Measurements from ENCODE around the gene LILRA6.

Gene LILRA6

DNA sequence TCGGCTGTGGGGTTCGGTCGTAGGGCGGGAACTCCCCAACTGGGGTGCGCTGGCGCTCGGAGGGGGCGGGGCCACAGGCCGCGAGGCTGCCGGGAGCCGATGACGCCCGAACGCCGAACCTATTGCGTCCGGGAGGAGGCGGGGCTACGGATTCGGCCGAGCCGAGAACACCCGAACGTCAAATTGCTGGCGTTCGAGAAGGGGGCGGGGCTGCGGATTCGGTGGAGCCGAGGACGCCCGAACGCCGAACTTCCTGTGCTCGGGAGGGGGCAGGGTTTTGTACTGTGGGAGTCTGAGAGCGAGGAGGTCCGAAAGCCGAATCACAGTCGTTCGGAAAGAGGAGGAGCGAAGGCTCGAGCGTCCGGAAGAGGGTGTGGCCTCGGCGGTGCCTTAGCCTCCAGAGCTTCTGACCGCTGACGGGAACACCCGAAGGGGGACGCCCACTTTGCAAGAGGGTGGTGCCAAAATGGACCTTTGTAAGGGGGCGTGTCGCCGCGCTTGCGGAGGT, 52.0 kb downstream of the LILRA6 start:
- no peak for TF ChIP-seq ZNF274 (IDR thresholded peaks at IDR 0.05; ENCODE audit: low read depth, low read length)
- H3K4me3 ChIP-seq (ENCODE audit: low read length): peak overlapping the region; percentile 69; the same call in 1 of the 2 replicates

DNA sequence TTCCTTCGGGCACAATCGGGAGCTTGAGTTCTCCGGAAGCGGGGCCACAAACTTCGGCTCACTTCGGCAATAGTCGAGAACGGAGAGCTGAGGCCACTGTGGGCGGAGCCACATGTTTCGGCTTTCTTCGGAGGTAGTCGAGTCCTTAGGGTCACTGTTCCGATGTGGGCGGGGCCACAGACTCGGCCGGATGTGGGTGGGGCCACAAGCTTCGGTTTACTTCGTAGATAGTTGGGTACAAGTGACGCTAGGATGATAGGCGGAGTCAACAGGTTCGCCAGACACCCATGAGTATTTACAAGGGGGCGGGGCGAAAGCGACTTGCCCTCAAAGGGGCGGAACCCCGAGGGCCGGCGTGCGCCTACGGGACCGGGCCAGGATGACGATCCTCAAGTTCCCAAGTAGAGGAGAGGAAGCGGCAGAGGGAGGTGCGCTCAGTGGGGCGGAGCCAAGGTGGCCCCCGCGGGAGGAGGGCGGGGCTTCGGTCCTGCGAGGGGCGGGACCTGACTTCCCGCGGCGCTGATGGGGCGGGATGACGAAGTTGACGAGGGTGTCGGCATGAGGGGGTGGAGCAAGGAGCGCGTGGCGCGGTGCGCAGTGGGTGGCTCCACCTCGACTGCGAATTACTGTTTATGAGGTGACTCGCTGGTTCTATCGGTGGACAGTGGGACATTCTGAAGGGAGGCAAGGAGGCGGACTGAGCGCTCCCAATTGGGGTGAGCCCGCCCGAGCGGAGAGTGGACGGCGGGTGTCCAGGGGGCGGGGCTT, 52.7 kb downstream of the LILRA6 start:
- TF ChIP-seq ZNF274 (IDR thresholded peaks at IDR 0.05; ENCODE audit: low read depth, low read length): no peak
- H3K4me3 ChIP-seq (ENCODE audit: low read length): peak overlapping the region; percentile 65; the same call in 1 of the 2 replicates

GRCh38 chr19:54189145-54189734, 53.4 kb downstream of the LILRA6 start, which contains the start of gene MBOAT7:
MBOAT7 (minus strand) TSS chr19:54189580; CDS start chr19:54188508, 1,072 bp downstream.
- H3K4me3 ChIP-seq (ENCODE audit: low read length): peak within 1 kb of the TSS; percentile 66
- TF ChIP-seq ZNF274 (IDR thresholded peaks at IDR 0.05; ENCODE audit: low read depth, low read length): no peak

DNA sequence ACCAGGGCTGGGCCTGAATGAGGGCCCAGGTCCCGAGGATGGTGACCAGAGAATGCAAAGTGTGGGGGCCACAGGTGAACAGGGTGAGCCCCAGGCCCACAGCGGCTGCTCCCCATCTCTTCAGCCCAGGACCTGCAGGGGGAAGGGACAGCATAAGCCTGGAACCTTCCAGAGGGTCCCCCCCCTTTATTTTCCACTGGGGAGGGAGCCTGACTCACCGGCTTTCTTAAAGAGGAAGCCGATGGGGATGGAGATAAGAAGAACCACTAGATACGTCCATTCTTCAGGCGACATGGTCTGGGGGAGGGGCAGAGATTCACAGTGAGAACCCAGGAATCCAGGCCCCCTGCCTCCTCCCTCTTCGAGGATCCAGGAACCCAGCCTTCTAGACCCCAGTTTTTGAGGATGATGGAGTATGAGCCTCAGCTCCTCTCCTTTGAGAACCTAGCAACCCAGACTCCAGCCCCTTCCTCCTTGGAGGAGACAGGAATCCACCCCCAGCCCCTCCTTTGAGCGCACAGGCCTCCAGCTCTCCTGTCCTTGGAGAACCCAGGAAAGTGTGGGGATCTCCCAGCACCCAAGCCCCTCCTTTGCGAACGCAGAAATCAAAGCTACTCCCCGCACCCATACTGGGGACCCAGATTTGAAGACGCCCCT, 54.2 kb downstream of the LILRA6 start:
- TF ChIP-seq ZNF274 (IDR thresholded peaks at IDR 0.05; ENCODE audit: low read depth, low read length): no peak
- H3K4me3 ChIP-seq (ENCODE audit: low read length): peak overlapping the region; percentile 66

DNA sequence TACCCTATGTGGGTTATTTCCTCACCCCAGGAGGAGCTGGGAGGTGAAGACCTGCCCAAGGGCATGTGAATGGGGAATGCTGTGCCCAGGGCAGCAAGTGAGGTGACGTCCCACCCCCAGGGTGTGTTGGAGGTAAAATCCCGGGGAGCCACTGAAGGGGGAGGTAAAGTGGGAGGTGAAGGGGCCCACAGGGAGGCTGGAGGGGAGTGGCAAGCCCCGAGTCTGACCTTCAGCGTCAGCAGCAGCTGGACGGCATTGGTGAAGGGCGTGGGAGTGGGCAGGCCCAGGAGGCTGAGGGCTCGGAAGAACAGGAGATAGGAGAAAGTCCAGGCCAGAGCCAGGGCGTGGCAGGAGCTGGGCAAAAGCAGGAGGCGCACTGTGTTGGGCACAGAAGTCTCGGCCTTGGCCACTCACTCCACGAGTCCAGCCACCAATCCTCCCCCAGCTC, 55.6 kb downstream of the LILRA6 start:
- no peak overlapping the region for H3K4me3 ChIP-seq (ENCODE audit: low read length)
- no peak for TF ChIP-seq ZNF274 (IDR thresholded peaks at IDR 0.05; ENCODE audit: low read depth, low read length)
